ENCODE measurements around the gene CHIT1.

CHIT1 gene

DNA sequence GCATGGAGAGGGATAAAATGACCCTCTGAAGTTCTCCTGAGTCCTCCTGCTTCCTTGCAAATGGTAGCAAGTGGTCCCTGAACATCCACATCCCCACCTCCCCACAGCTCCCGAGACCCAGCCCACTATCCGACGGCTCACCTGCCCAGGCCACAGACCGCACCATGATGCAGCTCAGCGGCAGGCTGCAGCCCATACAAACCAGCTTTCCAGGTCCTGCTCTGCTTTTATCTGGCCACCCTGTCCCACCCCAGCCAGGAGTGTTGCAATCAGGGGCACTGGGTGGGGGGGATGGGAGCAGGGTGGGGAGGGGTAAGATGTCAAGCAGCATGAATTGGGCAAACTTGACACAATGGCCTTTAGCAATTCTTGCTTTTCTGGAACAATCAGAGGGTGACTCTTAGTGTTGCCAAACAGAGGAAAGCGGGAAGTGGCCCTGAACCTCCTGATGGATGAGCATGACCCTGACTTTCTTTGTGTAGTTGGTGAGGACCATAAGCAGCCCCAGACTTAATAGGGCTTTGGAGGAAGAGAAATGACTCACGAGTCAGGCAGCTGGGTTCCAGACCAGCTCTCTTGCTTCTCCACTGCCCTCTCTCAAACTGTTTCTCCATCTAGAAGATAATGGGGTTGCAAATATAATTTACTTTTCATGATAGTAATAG, at the start of gene CHIT1:
CHIT1 (minus strand) TSS at position 203 of the 665 bp plus-strand sequence; CDS start at position 166, 37 bp downstream.
- in situ Hi-C loops (cut with MboI; ENCODE audit: low sequenced_read_pairs), result no loop called here

DNA sequence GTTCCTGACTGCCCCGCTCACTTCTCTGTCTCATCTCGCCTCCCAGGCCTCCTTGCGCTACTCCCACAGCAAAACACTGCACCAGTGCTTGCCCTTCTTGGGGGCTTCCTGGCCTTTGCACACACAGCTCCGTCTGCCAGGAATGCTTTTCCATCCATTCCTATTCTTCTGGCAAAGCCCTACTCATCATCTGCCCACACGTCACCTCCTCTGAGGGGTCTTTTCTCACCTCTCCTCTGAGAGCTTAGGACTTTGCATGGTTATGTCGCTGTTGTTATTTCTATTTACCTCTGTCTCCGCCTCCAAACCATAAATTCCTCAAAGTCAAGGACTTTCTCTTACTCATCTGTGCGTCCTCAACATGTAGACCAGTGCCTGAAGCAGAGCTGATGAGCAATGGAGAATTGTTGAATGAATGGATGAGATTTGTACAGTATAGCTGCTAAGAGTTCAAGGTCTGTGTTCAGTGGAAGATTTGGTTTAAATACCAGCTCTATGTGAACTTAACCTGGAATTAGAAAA, 49.5 kb upstream of the CHIT1 start:
- in situ Hi-C loops (cut with MboI; ENCODE audit: low sequenced_read_pairs), result no loop called here

DNA sequence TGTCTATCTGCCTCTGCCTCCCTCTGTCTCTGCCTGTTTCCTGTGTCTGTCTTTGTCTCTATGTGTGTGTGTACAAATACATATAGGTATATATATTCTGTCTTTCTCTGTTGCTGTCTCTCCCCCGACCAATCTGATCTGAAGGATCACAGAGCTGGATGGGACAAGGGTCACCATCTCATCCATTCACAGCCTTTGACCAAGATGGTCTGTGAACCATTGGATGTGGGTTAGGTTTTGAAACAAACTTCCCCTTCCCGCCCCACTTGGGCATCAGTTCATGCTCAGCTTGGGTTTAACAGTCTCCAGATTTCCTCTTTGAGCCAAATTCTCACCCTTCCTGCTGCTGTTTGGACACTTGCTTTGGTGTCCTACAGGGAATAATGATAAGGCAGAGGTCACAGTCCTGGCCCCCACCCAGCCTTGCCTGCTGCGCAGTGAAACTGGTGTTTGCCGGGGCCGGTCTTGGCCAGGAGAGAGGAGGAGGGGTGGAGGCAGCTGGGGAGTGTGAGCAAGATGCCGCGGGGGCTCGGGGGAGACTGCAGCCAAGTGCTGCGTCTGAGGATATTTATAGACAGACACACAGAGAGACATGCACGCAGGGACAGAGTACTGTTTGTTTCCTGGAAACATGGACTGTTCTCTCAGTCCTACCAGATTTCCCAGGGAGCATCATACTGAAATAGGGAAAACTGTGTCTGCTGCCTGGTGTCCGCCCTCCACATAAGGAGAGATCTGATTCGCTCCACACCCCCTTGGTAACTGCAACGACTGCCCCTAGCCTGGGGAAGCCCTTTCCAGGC, 48.8 kb upstream of the CHIT1 start:
- in situ Hi-C loops (cut with MboI; ENCODE audit: low sequenced_read_pairs), result no loop called here

DNA sequence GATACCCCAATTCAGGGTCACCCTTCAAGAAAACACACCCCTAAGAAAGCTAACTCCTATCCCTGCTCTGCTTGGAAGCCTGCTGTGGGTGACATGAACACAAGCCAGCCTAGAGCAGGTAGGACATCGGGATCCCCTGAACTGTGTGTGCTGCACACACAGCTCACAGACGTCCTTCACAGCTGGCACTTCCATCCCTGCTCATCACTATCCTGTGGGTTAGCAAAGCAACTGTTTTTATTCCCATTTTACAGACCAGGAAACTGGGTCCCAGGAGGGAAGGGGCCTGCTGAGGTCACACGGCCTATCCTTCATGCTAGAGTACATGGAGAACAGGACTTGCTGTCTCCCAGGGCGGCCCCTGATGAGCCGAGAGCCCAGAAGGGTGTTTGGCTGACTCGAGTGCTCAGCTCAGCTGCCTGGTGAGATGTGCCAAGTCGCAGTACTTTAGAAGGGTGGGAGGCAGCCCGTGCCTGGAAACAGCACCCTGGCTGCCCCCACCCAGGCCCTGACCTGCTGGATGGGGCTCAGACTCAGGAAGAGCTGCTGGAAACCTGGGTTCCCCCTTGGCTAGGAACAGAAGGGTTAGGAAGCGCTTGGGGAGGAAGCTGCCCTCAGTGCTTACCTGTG, 47.6 kb upstream of the CHIT1 start:
- in situ Hi-C loops (cut with MboI; ENCODE audit: low sequenced_read_pairs), result no loop called here

DNA sequence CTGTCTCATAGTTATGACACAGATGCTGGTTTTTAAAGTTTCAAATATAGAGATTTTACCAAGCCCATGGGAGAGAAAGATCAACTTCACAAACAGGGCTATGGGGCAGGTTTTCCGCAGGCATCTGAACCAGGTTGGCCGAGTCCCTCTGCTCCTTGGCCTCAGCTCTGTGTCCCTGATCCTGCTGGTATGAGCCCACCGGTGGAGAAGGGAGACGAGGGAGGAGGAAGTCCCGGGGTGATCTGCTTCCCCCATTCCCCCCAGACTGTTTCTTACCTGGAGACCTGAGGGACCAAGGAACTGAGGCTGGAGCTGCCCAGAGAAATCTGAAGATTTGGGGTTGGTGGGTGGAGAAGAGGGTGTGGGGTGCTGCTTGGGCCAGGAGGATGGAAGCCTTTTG, 46.9 kb upstream of the CHIT1 start:
- in situ Hi-C loops (cut with MboI; ENCODE audit: low sequenced_read_pairs), result no loop called here

DNA sequence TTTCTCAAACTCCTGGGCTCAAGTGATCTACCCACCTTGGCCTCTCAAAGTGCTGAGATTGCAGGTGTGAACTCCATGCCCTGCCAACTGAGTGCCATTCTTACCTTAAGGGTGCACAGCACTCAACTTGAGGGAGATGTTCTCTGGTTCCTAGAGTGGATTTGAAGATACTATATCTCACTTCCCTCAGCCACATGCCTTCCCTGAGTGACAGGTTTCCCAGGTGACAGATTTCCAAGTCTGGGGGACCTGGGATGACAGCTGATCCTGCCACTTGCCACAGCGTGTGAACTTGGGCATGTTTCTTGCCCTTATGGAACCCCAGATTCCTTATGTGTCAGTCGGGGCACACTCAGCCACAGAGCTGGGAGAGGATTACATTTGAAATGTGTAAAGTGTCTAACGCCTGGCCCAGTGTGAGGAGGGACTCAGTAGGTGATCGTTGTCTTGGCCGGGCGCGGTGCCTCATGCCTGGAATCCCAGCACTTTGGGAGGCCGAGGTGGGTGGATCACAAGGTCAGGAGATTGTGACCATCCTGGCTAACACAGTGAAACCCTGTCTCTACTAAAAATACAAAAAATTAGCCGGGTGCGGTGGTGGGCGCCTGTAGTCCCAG, 46.3 kb upstream of the CHIT1 start:
- in situ Hi-C loops (cut with MboI; ENCODE audit: low sequenced_read_pairs), result no loop called here

DNA sequence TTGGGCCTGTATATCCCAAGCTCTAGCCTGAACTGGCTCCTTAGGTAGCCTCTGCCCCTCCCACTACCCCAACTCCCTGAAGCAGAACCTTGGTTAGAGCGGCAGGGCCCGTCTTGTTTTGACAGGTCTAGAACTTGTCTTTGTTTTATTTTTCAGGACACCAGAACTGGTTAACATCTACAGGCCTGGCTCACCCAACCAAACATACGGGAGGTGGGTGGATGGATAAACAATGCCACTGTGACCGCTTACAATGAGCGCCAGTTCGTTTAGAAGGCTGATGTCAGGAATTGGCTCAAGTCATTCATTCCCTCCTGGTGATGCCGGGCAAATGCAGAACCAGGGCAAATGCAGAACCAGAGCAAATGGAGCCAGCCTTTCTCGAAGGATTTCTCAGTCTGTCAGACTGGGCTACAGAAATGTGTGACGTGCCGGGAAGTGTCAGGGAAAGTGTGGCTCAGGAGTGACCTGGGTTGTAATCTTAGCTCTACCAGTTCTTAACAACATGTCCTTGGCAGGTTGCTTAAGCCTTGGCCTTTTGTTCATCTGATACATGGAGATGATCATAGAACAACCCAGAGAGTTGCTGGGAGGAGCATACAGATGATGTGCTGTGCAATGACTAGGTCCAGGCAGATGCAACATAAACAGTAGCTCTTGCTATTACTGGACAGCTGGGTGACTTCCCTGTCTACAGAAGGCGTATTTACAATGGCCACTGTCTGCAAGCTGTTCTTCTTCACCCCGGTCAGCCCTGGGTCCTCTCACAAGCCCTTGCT, 45.3 kb upstream of the CHIT1 start:
- in situ Hi-C loops (cut with MboI; ENCODE audit: low sequenced_read_pairs), result loop anchor here (5.0 kb wide), 3 partner anchors 63 to 237 kb away; no protein-coding TSS in a partner anchor

DNA sequence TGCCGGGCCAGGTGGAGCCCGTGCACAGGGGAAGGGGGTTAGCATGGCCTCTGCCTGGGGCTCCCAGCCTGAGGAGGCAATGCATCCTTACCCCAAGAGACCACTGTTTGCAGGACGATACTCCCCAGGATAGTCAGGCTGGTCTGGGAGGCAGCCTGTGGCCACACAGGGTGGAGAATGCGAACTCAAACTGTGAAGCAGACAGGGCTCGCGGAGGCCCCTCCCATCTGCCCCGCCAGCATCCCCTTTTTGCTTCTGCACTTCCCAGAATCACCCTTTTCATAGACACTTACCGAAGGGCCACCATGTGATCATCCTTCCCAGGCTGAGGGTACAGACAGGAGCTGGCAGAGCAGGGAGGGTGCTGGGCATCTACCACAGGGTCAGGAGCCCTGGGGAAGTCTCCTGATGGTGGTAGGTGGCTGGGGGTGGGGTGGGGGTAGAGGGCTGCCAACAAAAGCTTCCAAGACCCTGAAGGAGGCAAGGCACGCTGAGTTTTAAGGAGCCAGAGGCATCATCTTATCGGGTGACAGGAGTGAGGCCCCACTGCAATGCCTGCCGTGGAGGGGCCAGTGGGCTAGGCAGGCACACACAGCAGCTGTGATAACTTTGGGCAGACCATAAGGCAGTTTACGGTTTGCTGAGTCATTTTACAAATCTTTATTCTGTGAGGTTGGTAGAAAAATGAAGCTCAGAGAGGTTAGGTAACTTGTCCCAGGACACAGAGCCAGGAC, 44.6 kb upstream of the CHIT1 start:
- in situ Hi-C loops (cut with MboI; ENCODE audit: low sequenced_read_pairs), result loop anchor here (5.0 kb wide), 3 partner anchors 63 to 237 kb away; no protein-coding TSS in a partner anchor

DNA sequence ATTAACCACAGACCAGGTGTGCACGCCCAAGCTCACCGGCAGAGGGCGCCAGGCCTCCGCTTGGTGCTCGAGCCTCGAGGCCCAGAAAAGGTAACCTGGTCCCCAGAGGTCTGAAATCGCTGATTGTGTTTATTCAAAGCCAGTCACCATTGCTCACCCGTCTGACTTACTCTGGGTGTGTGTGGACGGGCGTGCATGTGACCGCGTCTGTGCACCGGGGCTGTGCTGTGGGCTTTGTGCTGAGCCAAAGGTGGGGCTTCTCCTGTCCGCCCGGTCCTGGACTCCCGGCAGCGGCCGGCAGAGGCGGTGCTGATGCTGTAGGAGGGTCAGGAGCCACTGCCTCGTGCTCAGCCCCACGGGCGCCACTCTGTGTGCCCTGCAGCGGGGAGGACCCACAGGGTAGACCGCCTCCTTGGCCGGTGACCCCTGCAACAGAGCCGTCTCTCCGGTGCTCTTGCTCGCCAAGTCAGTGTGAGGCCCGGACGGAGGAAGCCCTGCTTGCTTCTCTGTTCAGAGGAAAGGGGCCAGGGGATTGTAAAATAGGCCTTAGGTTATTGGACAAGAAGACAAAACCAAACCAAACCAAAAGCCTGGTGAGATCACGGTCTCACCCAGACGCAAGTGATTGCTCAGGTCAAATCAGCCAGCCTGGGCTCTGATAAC, 43.9 kb upstream of the CHIT1 start:
- in situ Hi-C loops (cut with MboI; ENCODE audit: low sequenced_read_pairs), result loop anchor here (5.0 kb wide), 3 partner anchors 64 to 236 kb away; no protein-coding TSS in a partner anchor

DNA sequence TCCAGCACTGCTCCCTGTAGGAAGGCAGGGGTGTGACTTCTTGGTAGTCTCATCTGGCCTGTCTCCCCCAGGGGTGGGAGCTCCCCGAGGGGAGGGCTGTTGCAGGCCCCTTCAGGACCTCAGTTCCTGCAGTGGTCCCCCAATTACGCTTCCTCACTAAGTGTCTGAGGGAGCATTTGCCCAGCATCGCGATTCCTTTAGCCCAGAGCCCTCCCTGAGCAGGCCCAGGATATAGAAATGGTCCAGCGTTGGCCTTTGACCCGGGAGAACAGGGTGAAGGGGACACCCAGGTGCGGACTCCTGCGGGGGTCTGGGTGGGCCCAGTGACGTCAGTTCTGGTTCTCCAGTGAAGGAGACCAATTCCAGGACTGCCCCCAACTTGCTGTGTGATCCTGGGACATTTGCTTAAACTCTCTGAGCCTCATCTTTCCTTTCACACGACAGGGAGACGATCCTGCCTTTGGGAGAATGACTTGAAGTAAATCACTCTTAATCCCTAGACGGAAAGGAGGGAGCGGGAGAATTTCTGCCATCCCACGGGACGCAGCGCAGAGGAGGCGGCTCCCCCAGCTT, 43.2 kb upstream of the CHIT1 start:
- in situ Hi-C loops (cut with MboI; ENCODE audit: low sequenced_read_pairs), result loop anchor here (5.0 kb wide), 3 partner anchors 65 to 235 kb away; no protein-coding TSS in a partner anchor

DNA sequence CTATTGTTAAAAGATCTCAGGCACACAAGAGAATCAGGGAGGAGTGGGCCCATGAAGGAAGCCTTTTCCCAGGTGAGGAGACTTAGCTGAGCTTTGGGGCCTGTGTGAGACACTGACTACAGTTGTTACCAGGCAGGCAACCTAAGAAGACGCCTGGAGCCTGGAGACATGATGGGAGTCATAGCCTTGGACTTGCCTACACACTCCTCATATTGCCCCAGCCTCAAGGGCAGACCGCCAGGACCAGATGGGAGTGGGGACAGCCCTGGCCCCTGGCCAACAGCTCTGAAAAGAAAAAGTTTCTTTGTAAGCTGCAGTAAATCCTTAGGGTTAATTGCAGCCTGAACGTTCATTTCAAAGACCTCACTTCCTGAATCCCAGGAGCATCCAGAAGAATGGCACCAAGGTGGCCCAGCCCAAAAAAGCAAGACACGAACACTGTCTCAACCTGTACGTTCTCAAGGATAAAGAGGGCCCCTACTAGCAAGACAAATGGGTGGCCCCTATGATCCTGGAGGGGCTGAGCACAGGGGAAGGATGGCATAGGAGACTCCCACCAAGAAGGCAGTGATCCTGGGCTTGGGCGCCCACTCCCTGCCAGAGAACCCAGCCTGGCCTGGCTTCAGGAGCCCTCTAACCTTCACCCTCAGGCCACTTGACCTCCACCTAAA, 42.6 kb upstream of the CHIT1 start:
- in situ Hi-C loops (cut with MboI; ENCODE audit: low sequenced_read_pairs), result loop anchor here (5.0 kb wide), 3 partner anchors 65 to 235 kb away; no protein-coding TSS in a partner anchor

DNA sequence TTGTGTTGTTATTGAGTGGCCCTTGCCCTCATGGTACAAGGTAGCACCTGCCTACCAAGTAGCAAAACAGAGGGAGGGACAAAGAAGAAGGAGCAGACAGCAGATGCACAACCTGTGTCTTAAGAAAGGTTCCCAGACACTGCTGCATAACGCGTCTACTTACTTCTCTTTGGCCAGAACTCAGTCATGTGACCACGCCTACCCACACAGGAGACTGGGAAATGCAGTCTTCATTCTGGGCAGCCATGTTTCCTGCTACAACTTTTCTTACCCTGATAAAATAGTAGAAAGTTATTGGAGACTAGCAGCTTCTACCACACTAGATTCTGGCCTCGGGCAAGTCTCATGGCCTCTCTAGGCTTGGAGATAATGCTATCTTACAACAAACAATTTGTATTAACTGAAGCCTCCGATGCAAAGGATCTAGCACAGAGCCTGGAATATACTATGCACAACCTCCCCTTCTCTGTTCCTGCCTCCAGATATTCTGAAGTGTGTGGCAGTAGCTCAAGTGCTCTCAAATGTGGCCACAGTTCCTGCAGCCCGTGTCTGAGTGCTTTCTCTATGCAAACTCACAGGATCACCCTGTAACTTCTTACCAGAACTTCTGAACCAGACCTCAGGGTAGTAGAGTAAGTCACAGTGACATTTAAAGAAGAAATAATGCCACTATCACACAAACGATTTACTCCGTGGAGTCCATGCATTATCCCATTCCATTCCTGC, 41.7 kb upstream of the CHIT1 start:
- in situ Hi-C loops (cut with MboI; ENCODE audit: low sequenced_read_pairs), result loop anchor here (5.0 kb wide), 3 partner anchors 66 to 234 kb away; no protein-coding TSS in a partner anchor

DNA sequence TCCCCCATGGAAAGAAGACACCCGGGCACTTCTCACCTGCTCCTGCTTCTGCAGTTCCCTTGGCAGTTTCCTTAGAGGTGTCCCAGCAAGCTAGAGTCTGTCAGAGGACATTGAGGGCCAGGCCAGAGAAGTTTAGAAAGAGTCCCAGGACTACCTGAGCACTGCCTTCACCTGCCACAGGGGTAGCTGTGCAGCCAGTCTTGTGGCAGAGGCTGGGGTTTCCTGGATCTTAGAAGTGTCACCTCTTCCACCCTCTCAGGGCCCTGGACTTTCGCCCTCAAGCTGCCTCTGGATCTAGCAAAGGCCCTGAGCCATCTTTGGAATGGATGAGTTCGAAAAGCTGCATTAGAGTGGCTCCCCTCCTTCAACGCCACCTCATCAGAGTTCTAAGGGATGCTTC, 41.0 kb upstream of the CHIT1 start:
- in situ Hi-C loops (cut with MboI; ENCODE audit: low sequenced_read_pairs), result loop anchor here (5.0 kb wide), 3 partner anchors 67 to 233 kb away; no protein-coding TSS in a partner anchor

DNA sequence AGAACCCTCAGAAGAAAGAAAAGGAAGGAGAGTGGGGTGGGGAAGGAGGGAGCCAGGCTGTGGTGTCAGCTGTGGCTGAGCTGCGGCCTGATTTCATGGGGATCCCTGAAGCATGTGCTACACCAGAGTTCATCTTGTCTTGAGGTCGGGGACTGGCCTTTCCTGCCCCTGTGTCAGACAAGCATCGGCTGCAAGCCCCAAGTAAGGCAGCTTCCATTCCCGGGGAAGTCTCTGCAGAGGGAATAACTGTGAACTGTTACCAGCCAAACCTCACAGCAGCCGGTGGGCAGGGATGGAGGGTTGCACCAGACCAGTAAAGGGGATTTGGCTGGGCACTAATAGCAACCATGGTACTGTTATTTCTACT, 40.2 kb upstream of the CHIT1 start:
- in situ Hi-C loops (cut with MboI; ENCODE audit: low sequenced_read_pairs), result loop anchor here (5.0 kb wide), 3 partner anchors 68 to 232 kb away; no protein-coding TSS in a partner anchor

DNA sequence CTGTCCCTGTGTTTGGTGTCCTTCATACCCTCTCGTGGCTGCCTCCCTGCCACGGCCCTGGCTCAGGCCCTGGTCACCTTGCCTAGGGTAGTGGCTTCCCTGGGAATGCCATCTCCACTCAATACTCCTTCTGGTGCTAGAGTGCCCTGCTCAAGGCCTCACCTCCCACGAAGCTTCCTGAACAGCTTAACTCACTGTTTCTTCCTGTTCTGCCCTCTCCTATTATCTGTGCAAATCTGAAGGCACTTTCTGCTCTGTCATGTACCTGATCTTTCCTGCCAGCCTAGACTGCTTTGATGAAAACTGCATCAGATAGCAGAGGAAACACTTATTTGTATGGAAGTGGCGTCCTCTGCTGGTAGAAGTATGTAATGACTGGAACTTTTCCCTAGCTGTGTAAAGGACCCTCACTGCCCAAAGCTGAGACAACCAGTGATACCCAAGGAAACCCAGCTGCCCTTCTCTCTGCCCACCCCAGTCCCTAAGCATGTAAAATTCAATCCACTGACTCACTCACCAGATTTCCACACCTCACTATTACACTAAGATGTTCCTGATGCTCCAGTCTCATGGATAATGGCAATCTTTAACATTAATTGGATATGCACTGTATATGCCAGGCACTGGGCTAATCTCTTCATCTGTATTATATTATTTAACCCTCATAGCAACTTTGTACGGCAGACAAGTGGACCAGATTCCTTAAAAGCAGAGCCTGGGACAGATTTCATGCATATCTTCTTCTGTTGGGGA, 39.6 kb upstream of the CHIT1 start:
- in situ Hi-C loops (cut with MboI; ENCODE audit: low sequenced_read_pairs), result no loop called here

DNA sequence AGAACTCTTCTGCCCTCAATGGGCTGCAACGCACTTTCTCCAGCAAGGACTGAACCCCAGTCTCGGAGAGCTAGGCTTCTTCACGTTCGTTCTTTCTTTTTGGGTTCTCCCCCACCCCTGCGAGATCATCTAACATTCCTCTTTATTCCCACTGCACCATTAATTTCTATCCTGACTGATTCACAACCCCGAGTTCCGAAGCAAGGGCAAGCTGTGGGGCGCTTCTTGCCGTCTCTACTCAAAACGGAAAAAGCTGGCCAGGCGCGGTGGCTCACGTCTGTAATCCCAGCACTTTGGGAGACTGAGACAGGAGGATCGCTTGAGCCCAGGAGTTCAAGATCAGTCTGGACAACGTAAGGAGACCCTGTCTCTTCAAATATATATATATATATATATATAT, 38.4 kb upstream of the CHIT1 start:
- in situ Hi-C loops (cut with MboI; ENCODE audit: low sequenced_read_pairs), result no loop called here
